NCI-H2196 (cell line): ENCODE results near the gene CD52.

ENCODE experiments used
- DNase-seq: peaks from one replicate; lab custom pipeline; 2025; ENCODE audit not compliant: unreplicated experiment; lab: John Stamatoyannopoulos, UW

CD52 gene, protein sequence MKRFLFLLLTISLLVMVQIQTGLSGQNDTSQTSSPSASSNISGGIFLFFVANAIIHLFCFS

DNA sequence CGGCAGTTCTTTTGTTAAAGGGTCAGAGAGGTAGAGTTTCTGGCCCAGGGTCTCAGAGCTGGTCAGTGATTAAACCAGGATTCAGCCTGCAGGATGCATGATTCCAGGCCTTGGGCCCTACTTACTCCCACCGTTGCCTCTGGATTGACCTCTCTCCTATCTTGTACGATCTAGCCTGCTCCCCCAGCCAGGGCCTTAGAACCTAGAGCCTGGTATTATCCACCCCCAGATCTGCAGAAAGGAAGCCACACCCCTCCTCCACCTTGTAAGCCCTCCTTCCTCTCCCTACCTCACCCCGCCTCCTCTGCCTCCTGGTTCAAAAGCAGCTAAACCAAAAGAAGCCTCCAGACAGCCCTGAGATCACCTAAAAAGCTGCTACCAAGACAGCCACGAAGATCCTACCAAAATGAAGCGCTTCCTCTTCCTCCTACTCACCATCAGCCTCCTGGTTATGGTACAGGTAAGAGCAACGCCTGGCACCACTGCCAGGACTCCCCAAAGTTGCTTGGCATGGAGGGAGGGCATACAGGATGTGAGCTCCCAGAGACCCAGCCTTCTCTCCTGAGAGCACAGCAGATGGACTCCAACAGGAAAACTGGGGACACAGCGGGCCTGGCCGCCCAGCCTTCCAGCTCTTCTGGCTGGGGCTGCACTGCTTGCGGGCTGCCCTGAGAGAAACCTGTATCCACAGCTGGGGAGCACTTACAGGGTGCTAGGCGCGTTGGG lies at the start of gene CD52:
CD52 (plus strand) TSS at position 347 of the 726 bp plus-strand sequence; CDS start at position 407, 60 bp downstream.
- DNase-seq = no peak

DNA sequence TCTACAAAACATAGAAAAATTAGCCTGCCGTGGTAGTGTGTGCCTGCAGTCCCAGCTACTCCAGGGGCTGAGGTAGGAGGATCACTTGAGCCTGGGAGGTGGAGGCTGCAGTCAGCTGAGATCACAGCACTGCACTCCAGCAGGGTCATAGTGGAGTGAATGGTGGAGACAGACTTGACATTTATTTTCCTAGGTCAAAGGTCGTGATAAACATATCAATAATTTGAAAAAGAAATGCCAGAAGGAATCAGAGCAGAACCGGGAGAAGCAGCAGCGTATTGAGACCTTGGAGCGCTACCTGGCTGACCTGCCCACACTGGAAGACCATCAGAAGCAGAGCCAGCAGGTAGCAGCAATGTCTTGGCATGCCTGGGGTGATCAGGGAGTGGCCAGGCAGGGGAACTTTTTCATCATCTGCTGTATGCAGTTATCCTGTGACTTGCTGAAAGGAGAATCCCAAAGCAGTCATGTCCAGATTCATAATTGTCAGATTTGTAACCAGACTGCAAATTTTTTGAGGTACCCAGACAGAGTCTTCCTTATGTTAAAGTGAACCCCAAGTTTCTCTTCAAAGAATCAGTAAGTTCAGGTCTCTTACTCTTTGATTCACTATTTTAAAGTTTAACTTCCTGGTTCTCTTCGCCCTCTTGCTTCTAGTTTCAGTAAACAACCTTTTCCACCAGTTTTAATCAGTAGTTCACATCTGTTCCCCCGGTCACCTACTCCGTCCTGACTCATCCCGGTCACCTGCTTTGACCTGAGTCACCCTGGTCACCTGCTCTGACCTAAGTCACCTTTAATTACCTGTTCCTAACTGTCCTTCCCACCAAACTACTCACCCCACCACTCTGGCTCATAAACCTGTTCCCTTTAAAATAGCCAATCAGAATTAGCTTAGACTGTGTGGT lies 49.2 kb upstream of the CD52 start:
- no peak for DNase-seq

DNA sequence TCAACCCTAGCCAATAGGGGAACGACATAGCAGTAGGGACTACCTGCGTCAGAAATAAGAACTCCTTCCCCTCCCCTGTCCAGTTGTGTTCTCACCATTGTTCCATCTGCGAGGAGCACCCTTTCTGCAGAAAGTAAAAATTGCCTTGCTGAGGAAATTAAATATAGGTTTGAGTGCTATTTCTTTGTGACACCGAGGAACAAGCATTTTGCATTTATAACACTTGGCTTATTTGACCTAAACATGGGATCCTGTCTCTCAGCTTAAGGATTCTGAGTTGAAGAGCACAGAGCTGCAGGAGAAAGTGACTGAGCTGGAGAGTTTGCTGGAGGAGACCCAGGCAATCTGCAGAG lies 48.6 kb upstream of the CD52 start:
- DNase-seq = no peak

DNA sequence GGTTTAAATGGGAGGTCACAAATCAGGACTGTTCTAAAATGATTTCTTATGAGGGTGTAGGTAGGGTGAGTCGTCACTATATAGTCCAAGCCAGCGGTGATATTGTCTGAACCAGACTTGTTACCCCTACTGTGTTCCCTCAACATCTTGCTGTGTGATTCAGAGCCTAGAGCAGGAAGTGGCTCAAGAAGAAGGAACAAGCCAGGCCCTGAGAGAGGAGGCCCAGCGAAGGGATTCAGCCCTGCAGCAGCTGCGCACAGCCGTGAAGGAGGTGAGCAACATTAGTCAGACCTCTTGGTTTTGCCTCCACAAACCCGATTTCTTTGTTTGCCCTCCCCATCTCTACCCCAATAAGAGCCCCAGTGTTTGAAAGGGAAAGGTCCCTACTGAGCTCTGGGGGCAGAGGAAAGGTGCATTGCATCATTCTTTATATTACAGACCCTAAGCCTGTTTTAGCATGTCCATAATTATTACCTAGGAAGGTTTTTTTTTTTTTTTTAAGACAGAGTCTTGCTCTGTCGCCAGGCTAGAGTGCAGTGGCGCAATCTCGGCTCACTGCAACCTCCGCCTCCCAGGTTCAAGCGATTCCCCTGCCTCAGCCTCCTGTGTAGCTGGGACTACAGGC lies 42.8 kb upstream of the CD52 start:
- DNase-seq = no peak

DNA sequence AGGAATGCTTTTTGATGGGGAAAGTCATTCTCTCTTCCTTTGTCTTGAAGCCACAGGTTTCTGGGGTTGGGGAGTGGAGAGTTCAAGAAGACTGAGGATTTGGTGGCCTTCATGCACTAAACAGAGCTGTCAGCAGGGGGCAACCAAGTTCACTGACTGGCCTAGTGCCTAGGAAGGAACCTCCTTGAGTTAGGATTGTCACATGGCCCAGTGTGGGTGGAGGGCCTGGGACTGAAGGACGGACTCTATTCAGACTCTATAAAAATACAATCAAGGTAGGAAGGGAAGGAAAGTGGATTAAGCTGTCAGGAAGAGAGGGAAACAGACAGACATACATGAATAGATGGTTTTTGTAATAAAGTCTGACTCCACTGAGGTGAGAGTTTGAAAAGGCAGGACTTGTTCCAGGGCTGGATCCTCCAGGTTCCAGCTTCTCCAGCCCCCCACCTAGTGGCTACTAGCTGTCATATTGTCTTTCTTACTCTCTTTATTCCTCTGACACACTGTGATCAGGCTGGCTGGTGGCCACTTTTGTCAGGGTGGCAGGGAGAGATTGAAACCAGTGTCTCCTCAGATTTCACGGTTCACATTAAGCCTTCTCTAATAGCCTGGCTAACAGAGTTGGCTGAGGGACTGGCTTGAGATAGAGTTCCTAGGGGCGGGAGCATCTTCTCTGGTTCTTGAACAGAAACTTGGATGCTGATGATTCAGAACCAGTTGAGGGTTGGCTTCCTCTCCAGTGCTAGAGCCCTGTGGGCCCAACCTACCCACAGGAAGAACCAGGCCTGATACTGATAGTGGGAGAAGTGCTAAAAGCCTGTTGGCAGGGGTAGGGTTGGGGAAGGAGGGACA lies 42.0 kb upstream of the CD52 start:
- DNase-seq = peak; percentile 85

DNA sequence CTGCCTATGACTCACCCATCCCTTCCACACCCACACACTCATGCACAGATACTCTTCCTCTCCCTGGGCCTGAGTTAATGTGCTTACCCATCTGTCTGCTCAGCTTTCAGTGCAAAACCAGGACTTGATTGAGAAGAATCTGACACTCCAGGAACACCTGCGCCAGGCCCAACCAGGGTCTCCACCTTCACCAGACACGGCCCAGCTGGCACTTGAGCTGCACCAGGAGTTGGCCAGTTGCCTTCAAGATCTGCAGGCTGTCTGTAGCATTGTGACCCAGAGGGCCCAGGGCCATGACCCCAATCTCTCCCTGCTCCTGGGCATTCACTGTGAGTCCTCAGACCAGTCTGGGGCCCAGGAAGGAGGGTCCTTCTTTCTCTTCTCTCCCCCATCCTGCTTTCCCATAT lies 41.3 kb upstream of the CD52 start:
- DNase-seq = no peak

DNA sequence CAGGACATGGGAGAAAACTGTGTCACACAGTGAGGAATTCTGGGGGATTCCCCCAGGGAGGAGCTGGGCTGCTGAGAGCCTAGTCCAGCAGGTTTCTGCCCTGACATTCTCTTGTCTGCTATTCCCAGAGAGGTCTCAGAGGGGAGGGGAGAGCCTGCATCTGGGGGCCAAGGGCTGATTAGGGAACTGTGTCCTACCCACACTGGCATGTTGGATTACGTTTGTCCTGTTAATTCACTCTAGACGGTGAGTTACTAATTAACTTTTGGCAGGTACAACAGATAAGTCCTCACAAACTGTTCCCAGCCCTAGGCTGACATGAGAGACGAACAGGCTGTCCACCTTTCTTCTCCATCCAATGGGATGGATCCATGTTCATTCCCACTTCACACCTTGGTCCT lies 40.5 kb upstream of the CD52 start:
- no peak for DNase-seq

DNA sequence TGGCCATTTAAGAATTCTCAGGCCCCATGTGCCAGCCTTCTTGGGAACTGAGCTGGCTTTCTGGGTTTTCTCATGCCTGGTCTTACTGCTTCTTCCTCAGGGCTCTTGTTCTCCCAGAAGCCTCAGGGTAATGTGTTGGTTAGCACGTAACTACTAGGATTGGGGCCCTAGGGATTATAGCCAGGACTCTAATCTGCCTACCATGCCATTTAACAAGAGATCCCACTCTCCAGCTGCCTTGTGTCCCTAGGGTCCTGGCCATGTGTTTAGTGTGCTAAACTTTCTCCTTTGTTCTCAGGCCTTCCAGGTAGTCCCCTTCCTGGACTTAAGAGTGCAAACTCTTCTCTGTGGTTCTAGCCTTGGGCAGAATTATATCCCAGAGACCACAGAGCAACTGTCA lies 40.0 kb upstream of the CD52 start:
- no peak for DNase-seq

DNA sequence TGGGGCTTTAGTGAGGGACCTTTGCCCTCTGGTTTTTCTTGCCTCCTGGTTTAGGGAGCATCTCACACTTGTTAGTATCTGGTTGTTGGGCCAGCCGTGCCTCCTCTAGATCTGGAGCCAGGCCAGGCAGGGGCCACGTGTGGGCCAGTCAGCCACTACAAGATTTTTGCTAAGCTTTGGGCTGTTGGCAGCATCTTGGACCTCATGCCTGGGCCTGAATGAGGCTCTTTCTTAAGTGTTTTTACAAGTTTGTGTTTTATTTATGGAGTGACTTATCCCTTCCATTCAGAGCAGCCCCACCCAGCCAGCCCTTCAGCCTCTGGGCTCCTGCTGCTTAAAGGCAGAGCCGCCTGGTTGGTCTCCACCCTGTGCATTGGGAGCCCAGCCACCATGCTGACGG lies 39.5 kb upstream of the CD52 start:
- DNase-seq = no peak

DNA sequence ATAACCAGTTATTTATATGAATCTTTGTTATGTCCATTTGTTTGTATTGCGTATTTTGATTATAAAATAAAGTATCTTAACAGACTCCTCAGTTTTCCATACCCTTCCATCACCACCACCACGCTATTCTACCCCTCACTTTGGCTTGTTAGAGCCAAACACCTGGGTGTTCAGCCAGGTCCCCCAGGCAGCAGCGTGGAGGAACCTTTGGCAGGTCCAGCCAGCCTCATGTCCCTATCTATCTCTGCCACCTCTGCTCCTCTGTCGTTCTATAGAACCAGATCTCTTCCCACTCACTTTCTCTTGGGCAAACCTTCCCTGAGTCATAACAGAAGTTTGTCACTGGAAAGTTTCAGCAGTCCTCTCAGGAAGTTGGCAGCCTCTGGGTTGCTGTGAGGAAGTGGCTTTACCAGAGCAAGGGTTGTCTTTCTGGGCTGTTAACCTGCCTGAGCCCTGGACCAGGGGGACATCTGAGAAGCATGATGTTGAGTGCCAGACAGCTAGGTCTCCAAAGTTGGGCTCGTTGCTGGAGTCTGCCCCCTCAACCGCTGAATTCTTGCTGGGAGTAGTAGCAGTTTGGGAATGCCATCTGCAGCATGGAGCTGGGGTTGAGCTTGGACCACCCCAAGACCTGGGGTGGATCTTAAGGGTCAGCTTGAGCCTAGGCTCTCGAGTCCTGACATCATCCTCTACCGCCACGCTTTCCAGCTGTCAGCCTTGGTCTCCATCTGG lies 38.9 kb upstream of the CD52 start:
- no peak for DNase-seq

DNA sequence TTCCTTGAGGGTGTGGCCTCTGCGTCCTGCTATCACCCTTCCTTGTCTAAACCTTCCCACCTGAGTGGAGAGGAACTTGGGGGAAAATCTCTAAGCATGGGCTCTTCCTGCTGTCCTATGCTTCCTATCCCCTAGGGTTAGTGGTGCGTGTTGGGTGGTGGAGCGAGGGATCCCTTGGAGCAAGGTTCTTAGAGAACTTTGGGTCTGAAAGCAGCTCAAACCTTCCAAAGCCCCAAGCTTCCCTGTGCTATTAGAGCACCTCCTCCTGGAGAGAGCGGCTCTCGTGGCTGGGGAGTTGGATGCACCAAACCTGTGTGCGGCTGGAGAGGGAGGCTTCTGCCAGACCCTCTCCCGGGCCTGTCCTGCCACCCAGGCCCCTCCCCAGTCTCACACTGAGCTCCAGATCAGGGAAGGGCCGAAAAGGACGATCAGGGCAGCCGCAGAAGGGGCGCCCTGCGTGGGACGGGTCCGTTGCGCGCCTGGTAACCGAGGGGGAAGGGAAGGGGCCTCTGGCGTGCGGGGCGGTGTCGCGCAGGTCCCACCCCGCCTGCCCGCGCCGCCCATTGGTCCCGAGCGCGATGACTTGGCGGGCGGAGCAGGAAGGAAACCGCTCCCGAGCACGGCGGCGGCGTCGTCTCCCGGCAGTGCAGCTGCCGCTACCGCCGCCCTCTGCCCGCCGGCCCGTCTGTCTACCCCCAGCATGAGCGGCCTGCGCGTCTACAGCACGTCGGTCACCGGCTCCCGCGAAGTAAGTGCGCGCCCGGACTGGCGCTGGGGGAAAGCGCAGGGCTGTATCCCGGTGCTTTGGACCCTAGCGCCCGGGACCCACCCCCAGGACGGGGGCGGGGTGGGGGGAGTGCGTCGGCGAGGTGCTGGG lies 38.1 kb upstream of the CD52 start, which contains the start of gene SH3BGRL3:
SH3BGRL3 (plus strand) TSS at position 631 of the 877 bp plus-strand sequence; CDS start at position 701, 70 bp downstream.
- DNase-seq = peak; percentile 88

DNA sequence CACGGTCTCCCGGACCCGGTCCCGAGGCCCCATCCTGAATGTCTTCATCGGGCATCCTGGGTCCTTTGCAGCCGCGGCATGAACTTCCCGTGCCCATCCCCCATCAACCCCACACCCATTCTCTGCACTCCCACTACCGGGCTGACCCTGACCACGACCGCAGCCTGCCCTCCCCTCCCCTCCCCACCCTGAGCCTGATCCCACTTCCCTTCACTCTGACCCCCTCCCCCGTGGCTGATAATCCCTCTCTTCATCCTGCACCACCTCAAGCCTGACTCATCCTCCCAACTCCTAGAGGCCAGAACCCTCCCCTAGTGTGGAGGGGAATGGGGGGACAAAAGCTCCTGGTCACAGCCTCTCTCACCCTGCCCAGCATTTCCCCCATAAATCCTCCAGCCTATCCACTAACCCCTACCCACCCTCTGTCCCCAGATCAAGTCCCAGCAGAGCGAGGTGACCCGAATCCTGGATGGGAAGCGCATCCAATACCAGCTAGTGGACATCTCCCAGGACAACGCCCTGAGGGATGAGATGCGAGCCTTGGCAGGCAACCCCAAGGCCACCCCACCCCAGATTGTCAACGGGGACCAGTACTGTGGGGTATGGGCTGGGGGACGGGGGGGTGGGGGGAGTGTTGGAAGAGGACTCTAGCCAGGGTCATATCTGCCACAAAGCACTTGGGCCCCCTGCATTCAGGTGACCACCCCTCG lies 37.3 kb upstream of the CD52 start:
- no peak for DNase-seq

DNA sequence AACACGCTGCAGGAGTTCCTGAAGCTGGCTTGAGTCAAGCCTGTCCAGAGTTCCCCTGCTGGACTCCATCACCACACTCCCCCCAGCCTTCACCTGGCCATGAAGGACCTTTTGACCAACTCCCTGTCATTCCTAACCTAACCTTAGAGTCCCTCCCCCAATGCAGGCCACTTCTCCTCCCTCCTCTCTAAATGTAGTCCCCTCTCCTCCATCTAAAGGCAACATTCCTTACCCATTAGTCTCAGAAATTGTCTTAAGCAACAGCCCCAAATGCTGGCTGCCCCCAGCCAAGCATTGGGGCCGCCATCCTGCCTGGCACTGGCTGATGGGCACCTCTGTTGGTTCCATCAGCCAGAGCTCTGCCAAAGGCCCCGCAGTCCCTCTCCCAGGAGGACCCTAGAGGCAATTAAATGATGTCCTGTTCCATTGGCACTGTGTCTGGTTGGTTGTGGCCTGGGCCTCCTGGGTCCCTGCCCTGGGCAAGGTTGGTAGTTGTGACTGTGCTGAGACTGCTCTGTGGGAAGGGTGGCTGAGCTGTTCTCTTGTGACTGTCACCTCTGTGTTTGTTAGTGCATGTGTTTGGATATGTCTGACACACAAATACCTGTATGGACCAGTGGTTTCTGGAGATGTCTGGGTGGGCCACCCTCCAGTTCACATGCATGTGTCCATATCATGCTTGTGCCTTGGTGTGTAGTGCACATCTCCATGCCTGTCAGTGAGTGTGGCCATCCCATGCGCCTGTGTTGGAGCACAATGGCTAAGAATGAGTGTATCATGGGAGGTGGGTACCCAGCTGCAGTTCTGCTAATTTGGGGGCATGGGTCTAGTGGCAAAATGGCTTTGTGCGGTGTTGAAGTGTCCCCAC lies 36.4 kb upstream of the CD52 start:
- DNase-seq = no peak

DNA sequence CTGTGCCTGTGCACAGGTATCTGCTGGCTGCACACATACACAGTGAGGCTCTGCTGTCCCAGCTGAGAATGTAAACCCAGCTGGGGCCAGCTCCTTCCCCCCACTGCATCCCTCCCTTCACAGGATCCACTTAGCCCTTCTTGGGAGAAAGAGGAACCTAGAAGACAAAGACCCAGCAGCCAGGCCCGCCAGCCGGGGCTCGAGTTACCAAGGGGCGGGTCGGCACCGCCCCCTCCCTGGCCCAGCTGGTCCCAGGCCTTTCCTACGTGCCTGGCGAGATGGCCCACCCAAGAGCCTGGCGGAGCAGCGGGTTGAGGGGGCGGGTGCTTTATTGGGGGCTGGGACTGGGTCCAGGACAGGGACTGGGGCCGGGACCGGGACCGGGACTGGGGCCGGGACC lies 35.8 kb upstream of the CD52 start:
- no peak for DNase-seq

DNA sequence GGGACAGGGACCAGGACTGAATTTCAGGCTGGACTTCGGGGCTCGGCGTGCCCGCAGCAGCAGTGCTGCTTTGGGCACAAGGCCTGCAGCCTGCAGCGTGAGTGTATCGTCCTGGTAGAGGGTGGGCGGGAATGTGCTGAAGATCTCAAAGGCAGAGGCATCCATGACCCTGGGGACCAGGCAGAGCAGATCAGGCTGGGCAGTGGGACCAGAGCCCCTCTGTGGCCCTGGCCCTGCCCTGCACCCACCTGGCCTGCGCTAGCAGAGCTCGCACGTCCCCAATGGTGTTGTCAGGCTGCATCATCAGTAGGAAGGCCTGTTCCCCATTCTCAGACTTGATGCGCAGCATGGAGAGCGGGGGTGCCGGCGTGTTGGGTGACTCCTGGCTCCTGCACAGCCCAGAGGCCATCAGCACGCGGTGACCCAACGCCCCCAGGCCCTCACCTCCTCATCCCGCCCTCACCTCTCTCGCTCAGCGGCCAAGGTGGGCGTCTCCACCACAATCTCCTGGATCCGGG lies 35.3 kb upstream of the CD52 start:
- DNase-seq = no peak

DNA sequence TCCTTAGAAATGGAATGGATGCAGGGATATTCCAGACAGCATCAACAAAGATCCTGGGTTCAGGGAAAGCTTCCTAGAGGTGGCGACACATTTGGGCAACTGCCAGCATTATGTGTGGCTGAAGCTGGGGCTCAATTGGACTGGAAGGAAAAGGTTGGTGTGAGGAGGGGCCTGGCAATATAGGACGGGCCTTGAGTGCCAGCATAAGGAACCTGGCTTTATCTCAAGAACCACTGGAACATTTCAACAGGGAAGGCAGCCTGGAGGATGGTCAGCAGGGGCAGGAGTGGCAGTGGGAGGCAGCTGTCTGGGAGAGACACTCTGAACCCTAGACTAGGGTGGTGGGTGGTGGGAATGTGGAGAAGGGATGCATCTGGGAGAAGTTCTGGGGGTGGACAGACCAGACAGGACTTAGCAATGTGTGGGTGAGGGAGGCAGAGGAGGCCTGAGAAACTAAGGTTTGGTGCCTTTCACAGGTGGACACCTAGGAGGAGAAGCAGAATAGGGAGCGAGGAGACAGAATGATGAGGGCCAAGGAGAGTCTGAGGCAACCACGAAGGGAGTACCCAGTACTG lies 34.4 kb upstream of the CD52 start:
- no peak for DNase-seq
